Activated CD8-positive, alpha-beta T cell treated with anti-CD3 and anti-CD28 coated beads for 36 hours (primary cell): ENCODE data around the gene KLK8. TPM values are rescaled to one million over a fixed set of nuclear protein-coding genes. Genes with fewer than 3 reads are reported as not detected.

Source experiments
- ATAC-seq: fragments of 200-7000 bp; cut with Tn5 transposase; one replicate; pipeline ENCODE4 v1.10.0; 2021; ENCODE audit warnings: mild to moderate bottlenecking, moderate library complexity
- CTCF ChIA-PET: fragments of 350-600 bp; sonication (Branson Sonifier 250); formaldehyde crosslinking; loops from one replicate; lab custom pipeline; 2021; ENCODE audit warnings: antibody characterized with exemption; lab: Charles Lee
- POLR2A ChIA-PET: fragments of 350-600 bp; sonication (Branson Sonifier 250); formaldehyde crosslinking; loops from one replicate; lab custom pipeline; 2021; ENCODE audit warnings: antibody characterized with exemption; lab: Charles Lee
- DNase-seq: peaks from one replicate; pipeline ENCODE4 v3.0.0-alpha.2; 2020
- H3K27ac Mint-ChIP-seq: one replicate; pipeline ENCODE4 v1.8.0; 2021; ENCODE audit warnings: mild to moderate bottlenecking, mixed read lengths
- H3K27me3 Mint-ChIP-seq: one replicate; pipeline ENCODE4 v1.8.0; 2021; ENCODE audit warnings: mixed read lengths
- H3K36me3 Mint-ChIP-seq: one replicate; pipeline ENCODE4 v1.8.0; 2021; ENCODE audit warnings: low read depth, mixed read lengths
- H3K4me1 Mint-ChIP-seq: one replicate; pipeline ENCODE4 v1.8.0; 2021; ENCODE audit warnings: low read depth, mixed read lengths
- H3K4me3 Mint-ChIP-seq: one replicate; pipeline ENCODE4 v1.8.0; 2021; ENCODE audit warnings: mild to moderate bottlenecking, moderate library complexity, mixed read lengths
- H3K9me3 Mint-ChIP-seq: one replicate; pipeline ENCODE4 v1.8.0; 2021; ENCODE audit warnings: mixed read lengths
- CTCF ChIP-seq: fragments of 200-600 bp; IDR thresholded peaks from one replicate; pipeline ENCODE4 v1.8.0; 2022; ENCODE audit warnings: antibody characterized with exemption, mild to moderate bottlenecking
- intact Hi-C: fragments of 100-400 bp; cut with micrococcal nuclease; formaldehyde crosslinking; loops from one replicate; pipeline ENCODE4 v1.10.0; 2022
- total RNA-seq, 2 experiments: library from RNA; stranded (reverse); gene quantifications; one replicate each; pipeline ENCODE4 v1.2.3, GENCODE V29; 2021

The KLK8 gene
- total RNA-seq, 2 experiments from 2014 or later: not detected

GRCh38 chr19:51025401-51025800 is 24.0 kb upstream of the KLK8 start:
- no peak for TF ChIP-seq CTCF
- Mint-ChIP-seq H3K9me3 (no peaks in the 10 kb centered on the region), H3K4me3 (no peak overlapping the region), H3K36me3 (no peaks in the 10 kb centered on the region), H3K4me1 (no peaks in the 10 kb centered on the region), H3K27me3 (peaks cover 33% of the 10 kb centered on the region), H3K27ac (no peak overlapping the region)
- ATAC-seq (no peak), DNase-seq (no peak)
- POLR2A ChIA-PET: no interaction called here
- intact Hi-C loops: no loop called here
- CTCF ChIA-PET: no interaction called here

GRCh38 chr19:51024924-51025323 is 23.5 kb upstream of the KLK8 start:
- no peaks in the 10 kb centered on the region for H3K9me3 Mint-ChIP-seq
- TF ChIP-seq CTCF: no peak
- no peak overlapping the region for H3K4me3 Mint-ChIP-seq
- H3K27me3 Mint-ChIP-seq: peaks cover 37% of the 10 kb centered on the region
- no peak overlapping the region for H3K27ac Mint-ChIP-seq
- no peak for DNase-seq
- POLR2A ChIA-PET: no interaction called here
- H3K4me1 Mint-ChIP-seq: peaks cover under 1% of the 10 kb centered on the region
- CTCF ChIA-PET: no interaction called here
- no peak for ATAC-seq
- intact Hi-C loops: loop anchor here (5.0 kb wide), 1 partner anchor 67 kb away; no protein-coding TSS in a partner anchor
- no peaks in the 10 kb centered on the region for H3K36me3 Mint-ChIP-seq

- intact Hi-C loops: loop anchor here (5.0 kb wide), 1 partner anchor 68 kb away; no protein-coding TSS in a partner anchor
- DNase-seq: no peak
- POLR2A ChIA-PET: no interaction called here
- Mint-ChIP-seq H3K27me3 (peaks cover 39% of the 10 kb centered on the region), H3K9me3 (no peaks in the 10 kb centered on the region), H3K4me1 (peaks cover 4% of the 10 kb centered on the region), H3K4me3 (no peak overlapping the region), H3K36me3 (no peaks in the 10 kb centered on the region), H3K27ac (no peak overlapping the region)
- no peak for TF ChIP-seq CTCF
- CTCF ChIA-PET: no interaction called here
- no peak for ATAC-seq
Observed at GRCh38 chr19:51023946-51024345, 22.5 kb upstream of the KLK8 start.

GRCh38 chr19:51022526-51022925 is 21.1 kb upstream of the KLK8 start:
- no peaks in the 10 kb centered on the region for H3K36me3 Mint-ChIP-seq
- TF ChIP-seq CTCF: no peak
- intact Hi-C loops: loop anchor here (5.0 kb wide), 1 partner anchor 70 kb away; no protein-coding TSS in a partner anchor
- DNase-seq: no peak
- no peaks in the 10 kb centered on the region for H3K9me3 Mint-ChIP-seq
- H3K4me1 Mint-ChIP-seq: peaks cover 8% of the 10 kb centered on the region
- no peak for ATAC-seq
- CTCF ChIA-PET: no interaction called here
- POLR2A ChIA-PET: no interaction called here
- no peak overlapping the region for H3K4me3 Mint-ChIP-seq
- H3K27ac Mint-ChIP-seq: no peak overlapping the region
- H3K27me3 Mint-ChIP-seq: peaks cover 48% of the 10 kb centered on the region

GRCh38 chr19:51020988-51021651 is 19.7 kb upstream of the KLK8 start:
- intact Hi-C loops: loop anchor here (5.0 kb wide), 1 partner anchor 71 kb away; no protein-coding TSS in a partner anchor
- Mint-ChIP-seq H3K36me3 (no peaks in the 10 kb centered on the region), H3K4me1 (peaks cover 14% of the 10 kb centered on the region), H3K4me3 (no peak overlapping the region), H3K27me3 (peaks cover 53% of the 10 kb centered on the region), H3K27ac (no peak overlapping the region), H3K9me3 (no peaks in the 10 kb centered on the region)
- ChIA-PET POLR2A (no interaction called here), CTCF (interaction anchor here (0.6 to 2.2 kb wide), 9 partner anchors 27 to 155 kb away, joined by 3 to 12 read pairs (median 3); partner anchors contain the start of gene SIGLEC9)
- ATAC-seq (no peak), DNase-seq (peak; percentile 38)
- peak; percentile 55 for TF ChIP-seq CTCF
